Activated CD8-positive, alpha-beta memory T cell treated with anti-CD3 and anti-CD28 coated beads, Interleukin-2, amount 50 U/mL, for 1 hour (primary cell): ENCODE measurements around the gene DTNB.
"Not testable (repeated sequence)": the region's sequence is repeated elsewhere in the genome, so short reads cannot be mapped to it uniquely, and the experiment has no call there.

Experiments
- DNase-seq: peaks from one replicate; pipeline ENCODE4 v3.0.0-alpha.2; 2020; ENCODE audit errors: extremely low read depth

Gene DTNB

DNA sequence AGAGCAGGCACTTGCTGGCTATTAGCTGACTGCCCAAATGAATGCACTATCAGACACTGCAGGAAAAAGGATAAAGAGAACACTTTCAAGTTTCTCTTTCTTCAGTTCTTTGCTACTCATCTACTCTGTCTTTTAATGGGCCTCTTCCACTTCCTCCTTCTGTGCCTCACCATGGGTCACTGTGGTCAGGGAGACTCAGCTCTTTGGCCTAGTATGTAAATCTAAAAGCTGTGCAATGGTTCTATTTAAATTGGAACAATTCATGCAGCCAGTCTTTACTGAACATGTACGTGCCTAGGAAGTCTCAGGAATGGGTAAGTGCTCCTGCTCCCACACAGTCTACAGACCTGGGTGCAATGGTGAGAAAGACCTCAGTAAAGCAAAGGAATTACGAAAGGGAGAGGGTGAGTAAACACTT lies 252.5 kb downstream of the DTNB start:
- DNase-seq = no peak

DNA sequence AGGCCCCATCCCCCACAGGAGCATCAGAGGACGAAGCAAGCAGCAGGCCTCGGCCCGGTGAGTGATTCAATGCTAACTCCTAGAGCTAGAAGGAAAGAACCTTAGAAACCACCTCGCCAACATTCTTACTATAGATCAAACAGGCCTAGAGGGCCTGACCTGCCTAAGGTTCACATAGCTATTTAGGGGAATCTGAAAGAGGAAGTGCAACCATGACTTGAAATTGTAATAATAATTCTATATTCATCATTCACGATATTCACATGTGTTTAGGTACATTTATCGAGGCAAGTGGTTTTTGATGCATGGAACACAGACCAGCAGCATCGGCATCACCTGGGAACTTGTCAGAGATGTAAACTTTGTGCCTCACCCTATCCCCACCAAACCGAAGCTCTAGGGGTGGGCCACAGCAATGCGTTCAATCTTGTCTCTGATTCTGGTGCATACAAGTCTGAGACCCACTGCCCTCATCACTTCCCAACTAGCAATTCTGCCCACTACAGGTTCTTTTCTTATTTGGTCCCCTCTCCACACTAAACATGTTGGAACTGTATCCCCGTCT lies 253.6 kb downstream of the DTNB start:
- DNase-seq = no peak

DNA sequence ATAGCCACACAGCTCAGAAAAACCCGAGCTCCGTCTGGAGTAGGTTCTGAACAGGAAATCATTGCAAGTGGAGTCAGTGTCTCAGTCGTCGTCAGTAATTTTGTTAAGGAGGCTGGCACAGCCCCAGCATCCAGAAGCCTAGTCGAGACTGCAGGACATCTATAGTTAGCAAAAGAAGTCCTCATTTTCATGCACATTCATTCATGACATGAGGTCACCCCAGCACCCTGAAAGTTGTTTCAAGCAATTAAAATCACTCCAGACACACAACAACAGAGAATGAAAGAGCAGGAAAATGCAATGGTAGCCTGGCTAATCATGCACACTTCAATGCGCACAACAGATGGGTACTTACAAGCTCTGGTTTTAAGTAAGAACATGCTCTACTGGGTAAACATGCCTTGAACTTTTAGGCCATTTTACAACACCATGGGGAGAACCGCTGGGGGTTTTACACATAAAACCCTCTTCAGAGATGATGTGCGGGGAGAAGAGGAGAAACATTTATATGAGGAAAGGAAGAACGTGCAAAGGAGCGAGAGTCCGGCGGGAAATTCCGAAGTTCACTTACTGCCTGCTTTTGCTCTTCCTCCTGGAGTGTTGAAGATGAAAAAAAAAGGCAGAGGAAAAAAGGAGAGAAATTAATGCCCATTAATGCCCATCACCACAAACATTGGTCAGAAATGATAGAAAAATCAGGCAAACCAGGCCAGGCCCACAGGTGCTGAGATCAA lies 254.3 kb downstream of the DTNB start:
- DNase-seq = no peak

DNA sequence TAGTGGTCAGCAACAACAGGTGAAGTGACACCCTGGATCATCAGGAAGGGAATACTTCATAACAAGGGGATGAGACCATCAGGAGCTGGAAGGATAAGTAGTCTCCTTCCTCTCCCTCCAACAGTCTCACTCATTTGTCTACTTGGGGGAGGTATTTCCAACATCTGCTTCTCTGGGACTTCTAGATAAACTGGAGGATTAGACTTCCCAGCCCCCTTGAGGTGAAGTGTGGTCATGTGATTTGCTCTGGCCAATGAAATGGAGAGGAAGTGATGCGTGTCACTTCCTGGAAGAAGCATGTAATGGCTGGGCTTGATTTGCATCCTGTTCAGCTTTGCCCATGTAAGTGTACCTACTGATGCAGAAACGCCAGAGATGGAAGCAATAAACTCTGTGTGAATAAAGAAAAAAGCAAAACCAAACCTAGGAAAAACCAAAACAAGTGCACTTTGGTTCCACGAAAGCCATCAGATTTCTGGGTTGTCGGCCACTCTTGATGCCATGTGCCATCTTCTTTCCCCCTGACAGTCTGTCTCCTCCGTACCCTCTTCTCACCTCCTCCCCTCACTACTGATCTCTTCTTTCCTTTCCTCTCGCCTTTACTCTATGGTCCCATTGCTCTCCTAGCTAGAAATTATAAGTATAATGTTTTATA lies 255.5 kb downstream of the DTNB start:
- no peak for DNase-seq

DNA sequence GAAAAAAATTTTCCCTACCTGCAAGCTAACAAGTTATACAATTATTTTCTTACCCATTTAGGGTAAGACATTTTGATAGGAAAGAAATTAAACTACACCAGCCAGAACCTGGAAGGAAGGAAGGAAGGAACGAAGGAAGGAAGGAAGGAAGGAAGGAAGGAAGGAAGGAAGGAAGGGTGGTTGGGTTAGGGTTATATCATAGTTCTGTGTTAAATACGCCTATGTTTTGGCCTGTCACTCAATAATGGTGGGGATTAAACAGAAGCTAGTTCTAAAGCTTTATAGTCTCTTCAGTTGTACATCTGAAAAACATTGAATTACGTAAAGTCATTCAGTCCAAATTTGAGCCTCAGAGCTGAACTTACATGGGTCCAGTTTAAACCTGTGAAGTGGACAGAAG lies 256.7 kb downstream of the DTNB start:
- no peak for DNase-seq

DNA sequence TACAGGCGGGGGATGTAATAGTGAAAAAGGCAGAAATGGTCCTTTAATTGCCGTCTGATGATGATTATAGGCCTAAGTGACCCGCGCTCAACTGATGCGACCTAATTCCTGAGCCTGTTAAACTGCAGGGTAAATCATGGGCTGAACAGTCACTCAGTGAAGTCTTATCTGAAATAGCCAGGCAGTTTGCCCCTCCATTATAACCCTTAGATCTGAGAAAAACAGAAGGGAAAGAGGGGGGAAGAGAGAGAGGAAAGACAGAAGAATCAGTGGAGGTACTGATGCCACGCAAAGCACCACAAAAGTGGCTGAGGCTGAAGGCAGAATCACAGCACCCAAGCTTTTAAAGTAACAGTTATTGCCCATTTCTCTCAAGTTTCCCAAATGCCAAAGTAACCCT lies 258.6 kb downstream of the DTNB start:
- no peak for DNase-seq

DNA sequence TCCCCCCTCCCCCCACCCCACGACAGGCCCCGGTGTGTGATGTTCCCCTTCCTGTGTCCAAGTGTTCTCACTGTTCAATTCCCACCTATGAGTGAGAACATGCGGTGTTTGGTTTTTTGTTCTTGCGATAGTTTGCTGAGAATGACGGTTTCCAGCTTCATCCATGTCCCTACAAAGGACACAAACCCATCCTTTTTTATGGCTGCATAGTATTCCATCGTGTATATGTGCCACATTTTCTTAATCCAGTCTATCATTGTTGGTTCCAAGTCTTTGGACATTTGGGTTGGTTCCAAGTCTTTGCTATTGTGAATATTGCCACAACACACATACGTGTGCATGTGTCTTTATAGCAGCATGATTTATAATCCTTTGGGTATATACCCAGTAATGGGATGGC lies 260.0 kb downstream of the DTNB start:
- DNase-seq = not testable (repeated sequence)

DNA sequence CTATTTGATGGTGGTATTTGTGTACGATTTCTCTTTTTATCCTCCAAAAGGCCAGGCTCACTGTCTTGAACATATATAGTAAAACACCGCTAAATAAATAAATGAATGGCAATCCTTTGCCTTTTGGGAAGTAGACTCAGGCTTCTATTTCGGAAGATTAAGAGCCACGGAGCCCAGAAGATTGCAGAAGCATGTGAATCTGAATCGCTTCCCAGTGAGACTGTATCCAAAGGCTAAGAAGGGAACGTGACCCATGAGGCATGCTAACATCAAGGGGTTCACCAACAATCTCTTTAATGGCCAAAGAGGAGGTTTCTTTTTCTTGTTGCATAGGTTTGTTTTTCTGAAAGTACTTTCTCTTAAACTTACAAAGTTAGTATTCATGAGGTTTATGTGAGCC lies 261.6 kb downstream of the DTNB start:
- no peak for DNase-seq

DNA sequence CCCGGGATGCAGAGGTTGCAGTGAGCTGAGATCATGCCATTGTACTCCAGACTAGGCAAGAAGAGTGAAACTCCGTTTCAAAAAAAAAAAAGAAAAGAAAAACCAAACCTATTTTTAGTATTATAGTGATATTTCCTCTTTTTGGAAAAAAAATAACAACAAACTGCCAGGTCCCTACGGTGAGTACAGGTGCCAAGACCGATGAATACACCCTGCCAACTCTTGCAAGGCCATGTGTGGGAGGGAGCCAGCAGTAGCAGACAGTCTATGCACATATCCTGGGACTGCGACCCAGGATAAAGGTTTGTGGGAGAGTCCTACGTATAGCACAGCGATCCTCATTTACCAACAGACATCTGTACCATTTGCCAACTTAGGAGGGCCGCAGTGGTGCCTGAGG lies 262.1 kb downstream of the DTNB start:
- no peak for DNase-seq

DNA sequence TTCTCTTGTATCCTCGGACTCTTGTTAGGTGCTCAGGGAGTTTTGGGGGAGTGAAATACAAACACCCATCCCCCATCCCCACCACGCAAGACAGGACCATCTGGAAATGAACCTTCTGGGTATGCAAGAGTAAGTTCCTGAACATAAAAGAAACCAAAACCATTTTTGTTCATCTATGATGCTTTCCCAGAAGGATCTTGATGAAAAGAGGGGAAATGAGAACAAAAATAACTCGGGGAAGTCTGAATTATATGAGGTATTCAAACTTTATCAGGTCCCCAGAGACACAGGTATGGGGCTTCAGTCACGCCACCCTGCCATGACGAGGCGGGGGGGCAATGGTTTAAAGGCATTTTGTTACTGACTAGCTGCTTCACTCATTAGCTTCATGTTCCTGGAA lies 263.0 kb downstream of the DTNB start:
- no peak for DNase-seq

DNA sequence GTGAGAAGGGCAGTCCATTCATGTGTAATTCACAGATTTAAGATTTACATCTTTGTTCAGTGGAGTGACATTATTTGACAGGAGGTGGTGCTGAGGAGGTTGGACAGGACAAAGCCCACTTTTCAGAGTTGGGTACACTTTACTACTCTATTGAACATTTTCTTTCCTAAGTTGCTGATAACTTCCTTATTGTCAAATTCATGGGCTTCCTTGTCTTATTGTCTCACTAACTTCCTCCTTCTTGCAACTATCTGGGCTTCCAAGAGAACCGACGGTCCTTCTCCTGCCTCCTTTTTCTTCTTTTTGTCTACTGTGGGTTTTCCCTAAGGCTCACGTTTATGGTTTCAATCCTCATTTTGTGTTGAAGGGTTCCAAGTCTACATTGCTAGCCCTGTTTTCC lies 263.9 kb downstream of the DTNB start:
- no peak for DNase-seq

DNA sequence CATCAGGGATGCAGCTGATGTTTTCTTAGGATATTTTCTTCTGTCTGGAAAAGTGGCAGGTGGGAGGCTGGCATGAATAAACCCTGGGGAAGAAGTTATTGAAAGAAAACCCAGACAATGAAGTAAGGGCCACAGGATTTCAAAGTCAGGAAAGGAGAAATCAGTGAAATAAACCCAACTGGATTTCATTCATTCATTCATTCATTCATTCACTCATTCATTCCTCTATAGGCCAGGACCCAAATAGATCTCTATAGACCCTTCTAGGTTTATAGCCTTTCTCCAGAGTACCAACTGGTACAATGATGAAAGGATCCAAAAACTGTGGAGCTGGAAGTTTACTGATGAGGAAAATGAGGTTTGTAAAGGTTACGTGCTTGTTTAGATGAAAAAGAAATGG lies 264.3 kb downstream of the DTNB start:
- DNase-seq = no peak

DNA sequence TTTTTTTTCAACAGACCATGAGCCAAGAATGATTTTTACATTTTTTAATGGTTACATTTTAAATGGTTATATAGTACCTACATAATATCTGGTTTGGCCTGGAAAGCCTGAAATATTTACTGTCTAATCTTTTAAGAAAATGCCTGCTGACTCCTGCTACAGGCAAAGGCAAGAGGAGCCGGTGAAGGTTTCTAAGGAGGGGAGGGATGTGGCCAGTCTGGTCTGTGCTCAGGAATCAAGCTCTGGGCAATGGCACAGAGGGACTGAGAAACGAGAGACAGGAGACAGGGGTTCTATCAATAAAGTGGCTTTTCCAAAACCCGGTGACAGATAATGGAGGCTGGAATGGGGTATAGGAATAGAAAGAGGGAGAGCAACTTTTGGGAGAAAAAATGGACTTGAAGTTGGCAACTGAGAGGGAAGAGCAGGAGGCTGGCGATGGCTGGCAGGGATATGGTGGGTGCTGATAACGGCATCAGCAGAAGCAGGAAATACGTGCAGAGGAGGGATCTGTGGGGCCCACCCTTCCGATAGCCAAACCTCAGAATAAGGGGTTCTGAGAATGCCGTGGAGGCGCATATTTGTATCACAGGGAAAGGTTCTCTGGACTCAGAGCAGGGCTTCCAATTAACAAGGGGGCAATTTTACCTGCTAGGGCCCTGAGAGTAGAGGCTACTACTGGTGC lies 267.6 kb downstream of the DTNB start:
- DNase-seq = no peak

DNA sequence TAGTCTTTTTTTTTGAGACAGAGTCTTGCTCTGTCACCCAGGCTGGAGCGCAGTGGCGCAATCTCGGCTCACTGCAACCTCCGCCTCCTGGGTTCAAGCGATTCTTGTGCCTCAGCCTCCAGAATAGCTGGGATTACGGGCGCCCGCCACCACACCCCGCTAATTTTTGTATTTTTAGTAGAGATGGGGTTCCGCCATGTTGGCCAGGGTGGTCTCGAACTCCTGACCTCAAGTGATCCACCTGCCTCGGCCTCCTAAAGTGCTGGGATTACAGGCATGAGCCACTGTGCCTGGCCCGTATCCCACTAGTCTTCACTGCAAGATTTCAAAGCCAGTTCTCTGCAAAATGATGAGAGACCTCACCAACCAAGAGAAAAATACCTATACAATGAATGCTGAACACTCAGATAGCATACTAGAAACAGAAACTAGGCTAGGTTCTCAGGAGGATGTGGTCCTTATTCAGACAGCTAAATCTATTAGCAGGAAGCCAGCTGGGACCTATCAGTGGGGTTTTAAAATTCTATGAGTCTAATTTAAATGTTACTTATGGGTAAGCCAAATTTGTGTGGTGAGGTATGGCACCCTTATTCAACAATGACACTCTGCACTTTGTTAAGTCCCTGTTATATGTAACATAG lies 270.1 kb downstream of the DTNB start:
- DNase-seq = not testable (repeated sequence)

DNA sequence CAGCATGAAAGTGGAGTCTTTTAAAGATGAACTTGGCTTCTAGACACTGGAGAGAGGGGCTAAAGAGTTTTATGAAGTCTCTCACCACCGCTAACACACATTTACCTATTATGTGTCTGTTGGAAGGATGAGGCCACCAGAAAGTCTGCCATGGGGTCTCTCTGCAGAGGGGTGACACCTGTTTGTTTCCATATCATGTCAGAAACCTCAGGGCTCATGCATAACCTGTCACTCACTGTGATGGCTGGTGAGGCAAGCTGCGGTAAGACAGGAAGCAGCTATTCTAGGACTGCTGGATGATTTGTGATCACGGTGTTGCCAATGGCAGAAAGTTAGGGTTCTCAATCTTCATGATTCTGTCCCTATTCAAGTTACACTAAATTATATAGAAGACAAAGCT lies 270.9 kb downstream of the DTNB start:
- no peak for DNase-seq

DNA sequence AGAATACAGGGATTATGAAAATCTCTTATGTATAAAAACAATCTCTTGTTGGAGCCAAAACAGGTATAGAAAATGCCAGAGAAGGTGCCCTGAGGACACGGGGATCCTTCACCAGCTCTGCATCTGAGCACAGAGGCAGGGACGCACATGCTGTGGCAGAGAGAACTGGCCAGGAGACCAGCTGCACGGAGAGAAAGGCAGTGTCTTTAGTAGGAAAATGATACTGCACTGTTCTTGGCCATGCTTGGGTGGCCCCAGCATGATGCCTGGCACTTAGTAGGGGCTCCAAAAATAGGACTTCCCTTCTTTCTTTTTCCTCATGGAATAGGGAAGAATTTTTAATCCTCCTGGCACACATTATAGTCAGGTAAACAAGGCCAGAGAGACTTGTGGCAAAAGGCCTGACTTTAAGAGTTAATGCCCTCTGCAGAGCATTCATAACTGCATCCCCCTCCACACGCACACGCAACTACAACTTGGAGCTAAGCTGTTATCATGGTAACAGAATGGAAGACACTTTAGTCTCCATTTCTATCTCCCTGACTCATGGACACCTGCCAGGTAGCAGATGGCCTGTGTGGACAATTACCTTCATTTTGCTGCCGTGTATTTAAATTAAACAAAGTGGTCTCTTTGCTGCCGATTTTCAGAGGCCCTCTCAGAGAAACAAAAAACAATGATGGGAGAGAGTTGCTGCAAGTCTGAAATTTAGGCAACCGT lies 271.9 kb downstream of the DTNB start:
- DNase-seq = no peak

DNA sequence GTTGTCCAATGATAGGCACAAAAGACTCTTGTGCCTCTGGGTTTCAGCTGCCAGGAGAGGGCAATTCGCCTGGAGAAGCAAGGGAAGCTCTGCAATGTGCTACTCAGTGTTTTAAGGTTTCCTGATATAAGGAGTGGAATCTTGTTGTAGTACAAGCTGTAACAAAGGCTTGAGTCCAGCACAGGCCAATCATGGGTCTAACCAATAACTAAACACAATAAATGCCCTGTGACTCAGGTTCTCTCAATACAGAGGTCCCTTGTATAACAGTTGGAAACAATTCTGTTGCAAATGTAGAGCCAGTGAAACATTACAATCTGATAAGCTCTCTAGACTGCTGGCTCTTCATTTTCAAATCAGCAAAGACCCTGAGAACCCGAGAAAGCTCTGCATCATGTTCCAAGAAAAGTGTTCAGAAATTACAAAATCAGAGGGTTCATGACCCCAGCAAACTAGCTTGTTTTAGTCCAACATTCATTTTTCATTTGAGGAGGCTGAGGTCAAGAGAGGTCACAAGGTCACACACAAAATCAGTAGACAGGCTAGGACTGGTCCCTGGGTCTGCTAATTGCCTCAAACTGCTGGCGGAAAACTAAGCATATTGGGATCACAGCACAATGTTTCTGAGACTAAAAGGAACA lies 272.7 kb downstream of the DTNB start:
- no peak for DNase-seq

DNA sequence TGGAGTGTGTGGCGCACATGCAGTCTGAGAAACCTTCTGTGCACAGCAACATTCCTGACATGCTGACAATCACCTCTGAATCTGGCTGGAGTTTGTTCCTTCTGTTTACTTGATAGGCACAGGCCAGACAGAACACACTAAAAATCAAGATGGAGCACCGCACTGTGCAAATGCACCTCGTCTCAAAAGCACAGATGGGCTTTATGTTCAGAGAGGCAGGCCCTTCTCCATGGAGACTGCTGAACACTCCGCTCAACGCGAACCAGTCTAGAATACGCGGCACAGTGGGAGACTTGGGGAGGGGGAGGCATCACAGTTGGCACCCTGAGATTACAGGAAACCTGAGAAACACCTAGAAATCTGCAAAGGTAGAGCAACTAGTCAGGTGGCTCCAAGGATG lies 273.2 kb downstream of the DTNB start:
- DNase-seq = no peak

DNA sequence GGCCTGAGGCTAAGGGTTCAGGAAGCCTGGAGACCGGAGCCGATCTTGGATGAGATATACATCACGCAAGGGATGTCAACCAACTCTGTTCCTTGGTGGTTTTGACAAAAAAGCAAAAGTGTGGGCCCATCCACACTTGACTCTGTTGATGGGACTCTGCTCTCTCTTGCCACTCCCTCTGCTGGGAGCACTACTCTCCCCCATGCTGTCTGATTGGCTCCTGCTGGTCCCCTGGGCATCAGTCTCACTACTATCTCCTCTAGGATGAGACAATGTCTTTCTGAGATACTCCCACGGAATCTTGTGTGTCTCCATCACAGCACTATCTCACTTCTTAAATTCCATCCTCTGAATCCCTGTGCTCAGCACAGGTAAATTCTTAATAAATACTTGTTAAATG lies 274.8 kb downstream of the DTNB start:
- no peak for DNase-seq

DNA sequence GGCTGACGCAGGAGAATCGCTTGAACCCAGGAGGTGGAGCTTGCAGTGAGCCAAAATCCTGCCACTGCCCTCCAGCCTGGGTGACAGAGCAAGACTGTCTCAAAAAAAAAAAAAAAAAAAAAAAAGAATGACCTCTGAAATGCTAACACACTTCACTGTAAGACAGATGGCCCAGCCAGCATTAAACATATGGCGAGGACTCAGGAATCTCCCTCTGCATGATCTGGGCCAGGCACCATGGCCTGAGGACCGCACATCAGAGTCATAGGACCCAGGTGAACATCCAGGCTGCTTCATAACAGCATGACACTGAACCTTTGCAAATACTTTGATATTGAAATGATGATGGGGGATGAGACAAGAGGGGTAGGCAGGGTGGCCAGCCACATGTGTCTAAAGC lies 275.6 kb downstream of the DTNB start:
- DNase-seq = no peak

DNA sequence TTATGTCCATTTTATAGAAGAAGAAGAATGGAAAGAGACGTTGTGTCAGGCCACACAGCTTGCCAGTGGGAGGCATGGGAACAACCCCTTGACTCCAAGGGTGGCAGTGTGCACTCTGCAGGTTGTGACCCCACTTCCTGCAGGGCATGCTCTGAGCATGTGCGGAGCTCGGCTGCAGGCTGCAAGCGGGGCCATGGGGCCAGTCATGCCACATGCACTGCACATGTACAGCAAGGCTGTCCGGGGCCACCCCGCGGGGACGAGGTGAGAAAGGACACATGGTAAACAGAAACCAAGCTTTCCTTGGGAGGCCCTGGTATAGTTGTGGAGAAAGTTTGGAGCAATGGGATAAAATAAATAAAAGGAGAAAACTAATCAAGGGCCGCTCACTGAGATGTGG lies 284.2 kb downstream of the DTNB start:
- DNase-seq = no peak
